Cardiac atrium fibroblast (primary cell): Measurements from ENCODE around the gene GMDS. TPM values are rescaled to one million over a fixed set of nuclear protein-coding genes. Genes with fewer than 3 reads are reported as not detected.

Experiments
- total RNA-seq: library from RNA; depleted of rRNA; stranded (reverse); fragments of >200 nt; gene quantifications from 2 replicates; pipeline ENCODE4 v1.2.3, GENCODE V29; 2015

GMDS gene
- total RNA-seq, result 14.3 and 25.3 TPM in 2 replicates

DNA sequence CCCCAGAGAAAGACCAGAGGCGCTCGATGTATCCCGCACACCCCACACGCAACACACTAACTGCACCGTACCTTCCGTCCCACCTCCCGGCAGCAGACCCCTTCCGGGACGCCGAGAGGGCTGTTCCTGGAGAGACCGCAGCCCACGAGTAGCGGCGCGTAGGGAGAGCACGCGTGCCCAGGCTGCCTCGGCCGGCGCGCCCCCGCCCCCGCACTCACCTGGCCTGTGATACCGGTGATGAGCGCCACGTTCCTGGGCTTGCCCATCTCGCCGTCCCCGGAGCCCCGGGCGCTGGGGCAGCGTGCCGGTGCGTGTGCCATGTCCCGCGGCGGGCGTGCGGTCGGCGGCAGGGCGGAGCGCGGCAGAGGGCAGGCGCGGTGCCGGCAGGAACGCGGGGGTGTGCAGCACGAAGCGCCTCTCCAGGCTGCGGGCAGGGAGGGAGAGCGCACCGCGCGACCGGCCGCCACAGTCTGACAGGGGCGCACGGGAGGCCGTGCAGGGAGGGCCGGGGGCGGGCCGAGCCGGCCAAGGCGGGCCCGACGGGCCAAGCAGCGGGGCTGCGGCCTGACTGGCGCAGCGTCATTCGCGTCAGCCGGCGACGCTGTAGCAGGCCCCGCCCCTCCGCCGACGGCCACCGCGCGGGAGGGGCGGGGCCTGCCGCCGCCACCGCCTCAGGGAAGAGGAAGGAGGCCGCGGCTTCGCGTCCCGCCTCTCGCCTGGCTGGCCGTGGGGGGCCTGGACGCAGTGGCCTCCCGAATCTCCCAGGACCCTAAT is at the start of gene GMDS:
Gene GMDS (minus strand): TSS at position 503 of the 774 bp plus-strand sequence.

GRCh38 chr6:1609648-1610496 is 635.5 kb downstream of the GMDS start, which contains the start of gene FOXC1:
Gene FOXC1, plus strand, starts transcription at chr6:1609915. Its CDS starts 531 bp downstream, at chr6:1610446.

